KMS-11 (cell line): ENCODE measurements around the gene PRKAR1B.

Experiments
- H2AFZ ChIP-seq: fragments of 200-600 bp; sonication (generic); 2 replicates; pipeline ENCODE4 v1.6.1; 2016; ENCODE audit warnings: antibody characterized with exemption, mixed run types, low read depth
- H3K27ac ChIP-seq: fragments of 200-600 bp; sonication (generic); 2 replicates; pipeline ENCODE4 v1.6.1; 2016; ENCODE audit warnings: mild to moderate bottlenecking, mixed run types
- H3K27me3 ChIP-seq: fragments of 200-600 bp; sonication (generic); 2 replicates; pipeline ENCODE4 v1.6.1; 2017; ENCODE audit warnings: mild to moderate bottlenecking, low read depth, mixed run types, moderate library complexity; ENCODE audit not compliant: insufficient read depth
- H3K36me3 ChIP-seq: fragments of 200-600 bp; sonication (generic); 2 replicates; pipeline ENCODE4 v1.6.1; 2017; ENCODE audit warnings: mild to moderate bottlenecking, mixed run types; ENCODE audit not compliant: insufficient read depth
- H3K4me1 ChIP-seq: fragments of 200-600 bp; sonication (generic); 2 replicates; pipeline ENCODE4 v1.6.1; 2016; ENCODE audit warnings: mild to moderate bottlenecking, low read depth, mixed run types; ENCODE audit not compliant: poor library complexity, severe bottlenecking
- H3K4me2 ChIP-seq: fragments of 200-600 bp; sonication (generic); 2 replicates; pipeline ENCODE4 v1.7.0; 2016; ENCODE audit warnings: mild to moderate bottlenecking, mixed run types
- H3K4me3 ChIP-seq: fragments of 200-600 bp; sonication (generic); IDR thresholded peaks from 2 replicates; pipeline ENCODE4 v1.6.1; 2017; ENCODE audit warnings: low read depth, low read length, mixed read lengths; ENCODE audit not compliant: insufficient read depth
- H3K79me2 ChIP-seq: fragments of 200-600 bp; sonication (generic); 2 replicates; pipeline ENCODE4 v1.6.1; 2016; ENCODE audit warnings: low read depth, mixed run types; ENCODE audit not compliant: insufficient read depth
- H3K9ac ChIP-seq: fragments of 200-600 bp; sonication (generic); 2 replicates; pipeline ENCODE4 v1.6.1; 2016; ENCODE audit warnings: mild to moderate bottlenecking, mixed run types
- H4K20me1 ChIP-seq: fragments of 200-600 bp; sonication (generic); 2 replicates; pipeline ENCODE4 v1.6.1; 2016; ENCODE audit warnings: mild to moderate bottlenecking, mixed run types; ENCODE audit not compliant: insufficient read depth
- CTCF ChIP-seq: fragments of 200-600 bp; sonication (generic); conservative IDR thresholded peaks from 2 replicates; pipeline ENCODE4 v1.6.1; 2017; ENCODE audit warnings: low read depth, mild to moderate bottlenecking, antibody characterized with exemption, low read length, moderate library complexity, mixed read lengths

Gene PRKAR1B

GRCh38 chr7:716636-717035 is 10.4 kb downstream of the PRKAR1B start:
- Histone ChIP-seq H3K4me2 (no peak overlapping the region), H3K9ac (no peak overlapping the region), H3K27me3 (no peaks in the 10 kb centered on the region), H2AFZ (no peak overlapping the region), H3K4me1 (no peaks in the 10 kb centered on the region), H4K20me1 (0 out of 2 replicates have a peak, but pooled peaks cover 2% of the 10 kb centered on the region), H3K36me3 (peaks cover 1% of the 10 kb centered on the region; the same call in 1 of the 2 replicates), H3K79me2 (no peaks in the 10 kb centered on the region), H3K4me3 (no peak overlapping the region), H3K27ac (no peak overlapping the region)
- TF ChIP-seq CTCF, result no peak

DNA sequence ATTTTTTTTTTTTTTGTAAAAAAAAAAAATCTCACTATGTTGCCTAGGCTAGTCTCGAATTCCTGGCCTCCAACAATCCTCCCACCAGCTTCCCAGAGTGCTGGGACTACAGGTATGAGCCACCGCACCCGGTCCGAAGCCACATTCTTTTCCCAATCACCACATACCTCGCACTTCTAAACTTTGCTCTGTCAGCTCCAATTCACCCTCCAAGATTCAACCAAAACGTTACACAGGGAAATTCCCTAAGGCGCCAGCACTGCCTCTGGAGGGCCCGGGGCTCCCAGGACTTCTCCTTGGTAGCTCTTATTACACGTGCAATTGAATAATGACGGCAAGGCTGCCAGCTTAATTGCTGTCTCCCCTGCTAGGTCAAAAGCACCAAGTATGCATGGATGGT is 10.9 kb downstream of the PRKAR1B start:
- H2AFZ ChIP-seq, result no peak overlapping the region
- H3K4me3 ChIP-seq, result no peak overlapping the region
- H3K9ac ChIP-seq, result no peak overlapping the region
- no peaks in the 10 kb centered on the region for H3K4me1 ChIP-seq
- H3K27me3 ChIP-seq, result no peaks in the 10 kb centered on the region
- no peaks in the 10 kb centered on the region for H3K79me2 ChIP-seq
- H3K36me3 ChIP-seq, result no peaks in the 10 kb centered on the region
- H3K27ac ChIP-seq, result no peak overlapping the region
- H3K4me2 ChIP-seq, result no peak overlapping the region
- TF ChIP-seq CTCF, result no peak
- H4K20me1 ChIP-seq, result 0 out of 2 replicates have a peak, but pooled peaks cover 2% of the 10 kb centered on the region

GRCh38 chr7:714251-714671 is 12.8 kb downstream of the PRKAR1B start:
- Histone ChIP-seq H3K4me1 (no peaks in the 10 kb centered on the region), H3K79me2 (no peaks in the 10 kb centered on the region), H3K36me3 (no peaks in the 10 kb centered on the region), H2AFZ (no peak overlapping the region), H3K4me2 (no peak overlapping the region), H3K27ac (no peak overlapping the region), H4K20me1 (no peaks in the 10 kb centered on the region), H3K9ac (no peak overlapping the region), H3K4me3 (no peak overlapping the region), H3K27me3 (no peaks in the 10 kb centered on the region)
- no peak for TF ChIP-seq CTCF

DNA sequence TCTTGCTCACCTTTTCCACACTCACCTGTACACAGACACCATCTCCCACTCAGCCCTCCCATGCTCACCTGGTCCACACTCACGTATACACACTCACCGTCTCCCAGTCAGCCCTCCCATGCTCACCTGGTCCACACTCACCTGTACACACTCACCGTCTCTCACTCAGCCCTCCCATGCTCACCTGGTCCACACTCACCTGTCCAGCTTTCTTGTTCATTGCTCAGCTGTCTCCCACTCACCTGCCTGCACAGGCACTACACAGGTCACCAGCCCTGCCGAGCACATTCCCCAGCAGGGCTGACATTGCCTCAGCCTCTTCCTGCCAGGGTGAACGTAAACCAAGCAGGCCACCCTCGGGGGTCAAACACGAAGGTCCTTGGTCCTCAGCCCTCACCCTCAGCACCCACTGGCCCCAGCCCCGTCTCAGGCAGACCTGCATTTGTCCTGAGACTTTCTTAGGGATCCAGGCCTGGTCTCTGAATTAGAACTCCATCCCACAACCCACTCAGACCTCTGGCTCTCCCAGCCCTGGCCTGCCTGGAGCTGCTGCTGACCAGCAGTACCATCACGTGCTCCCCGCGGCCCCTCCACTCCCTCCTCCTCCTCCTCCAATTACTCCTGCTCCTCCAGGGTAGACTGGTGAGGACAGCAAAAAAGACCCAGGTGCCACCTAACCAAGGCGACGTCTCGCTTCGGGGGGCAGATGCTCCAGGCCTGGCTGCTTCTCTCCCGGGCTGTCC is 13.4 kb downstream of the PRKAR1B start:
- Histone ChIP-seq H3K4me3 (no peak overlapping the region), H2AFZ (no peak overlapping the region), H3K4me1 (no peaks in the 10 kb centered on the region), H3K27me3 (no peaks in the 10 kb centered on the region), H3K79me2 (no peaks in the 10 kb centered on the region), H3K4me2 (no peak overlapping the region), H3K36me3 (no peaks in the 10 kb centered on the region), H4K20me1 (no peaks in the 10 kb centered on the region), H3K27ac (no peak overlapping the region), H3K9ac (no peak overlapping the region)
- TF ChIP-seq CTCF, result no peak
